K562 treated with DMSO at 1 percent for 48 hours (cell line): ENCODE measurements around the gene GBE1. TPM values are rescaled to one million over a fixed set of nuclear protein-coding genes. Genes with fewer than 3 reads are reported as not detected.

Experiments
- total RNA-seq: library from RNA; unstranded; fragments of 300-600 nt; gene quantifications from 2 replicates; pipeline ENCODE4 v1.2.3, GENCODE V29; 2022; ENCODE audit warnings: low replicate concordance; ENCODE audit errors: extremely low read depth

GBE1 gene
- total RNA-seq = not detected in 2 replicates

DNA sequence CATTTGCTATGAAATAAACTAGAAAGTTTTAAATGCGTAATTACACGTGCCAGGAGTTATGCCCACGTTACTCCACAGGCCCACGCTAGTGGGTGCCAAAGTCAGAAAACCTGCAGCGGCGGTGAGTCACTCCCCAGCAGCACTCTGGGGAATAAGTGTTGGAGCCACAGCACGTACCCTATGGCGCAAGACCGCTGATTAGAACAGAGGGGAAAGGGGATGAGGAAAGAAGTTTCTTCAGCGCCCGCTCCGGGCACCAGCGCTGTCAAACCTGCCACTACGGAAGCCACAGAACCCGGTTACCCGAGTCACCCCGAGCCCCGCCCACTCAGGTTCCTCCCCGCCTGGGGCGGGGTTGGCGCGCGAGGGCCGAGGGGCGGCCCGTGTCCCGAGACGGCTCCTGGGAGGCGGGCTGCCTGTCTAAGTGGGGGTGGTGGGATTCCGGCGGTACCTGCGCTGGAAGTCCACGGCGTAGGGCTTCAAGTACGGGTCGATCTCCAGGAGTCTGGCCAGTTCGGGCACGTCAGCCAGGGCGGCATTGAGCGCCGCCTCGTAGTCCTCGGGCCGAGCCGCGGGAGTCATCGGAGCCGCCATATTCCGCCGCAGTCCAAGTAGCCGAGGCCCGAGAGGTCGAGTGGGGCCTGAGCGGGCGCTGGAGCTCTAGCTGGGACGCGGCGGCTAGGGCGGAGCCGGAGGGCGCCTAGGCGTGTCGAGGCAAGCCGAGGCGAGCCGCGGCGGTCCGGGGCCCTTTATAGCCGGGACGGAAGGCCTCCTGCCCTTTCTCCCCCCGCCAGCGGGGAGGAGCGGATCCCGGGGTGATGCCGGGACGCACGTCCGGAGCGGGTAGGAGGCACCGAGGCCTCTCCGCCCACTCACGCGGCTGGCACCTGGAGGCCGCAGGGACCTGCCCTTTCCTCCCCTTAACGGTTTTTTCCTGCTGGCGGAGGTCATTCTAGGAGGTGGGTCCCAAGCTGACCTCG, at the start of gene GBE1:
GBE1 (minus strand) TSS at position 722 of the 980 bp plus-strand sequence; CDS start at position 594, 128 bp downstream.

